ENCODE results near the gene ZNF385A. TPM values are rescaled to one million over a fixed set of nuclear protein-coding genes. Genes with fewer than 3 reads are reported as not detected.

Gene ZNF385A
- total RNA-seq, 4 donors from 2014 or later: 9.0 to 19.8 (median 13.5) TPM

DNA sequence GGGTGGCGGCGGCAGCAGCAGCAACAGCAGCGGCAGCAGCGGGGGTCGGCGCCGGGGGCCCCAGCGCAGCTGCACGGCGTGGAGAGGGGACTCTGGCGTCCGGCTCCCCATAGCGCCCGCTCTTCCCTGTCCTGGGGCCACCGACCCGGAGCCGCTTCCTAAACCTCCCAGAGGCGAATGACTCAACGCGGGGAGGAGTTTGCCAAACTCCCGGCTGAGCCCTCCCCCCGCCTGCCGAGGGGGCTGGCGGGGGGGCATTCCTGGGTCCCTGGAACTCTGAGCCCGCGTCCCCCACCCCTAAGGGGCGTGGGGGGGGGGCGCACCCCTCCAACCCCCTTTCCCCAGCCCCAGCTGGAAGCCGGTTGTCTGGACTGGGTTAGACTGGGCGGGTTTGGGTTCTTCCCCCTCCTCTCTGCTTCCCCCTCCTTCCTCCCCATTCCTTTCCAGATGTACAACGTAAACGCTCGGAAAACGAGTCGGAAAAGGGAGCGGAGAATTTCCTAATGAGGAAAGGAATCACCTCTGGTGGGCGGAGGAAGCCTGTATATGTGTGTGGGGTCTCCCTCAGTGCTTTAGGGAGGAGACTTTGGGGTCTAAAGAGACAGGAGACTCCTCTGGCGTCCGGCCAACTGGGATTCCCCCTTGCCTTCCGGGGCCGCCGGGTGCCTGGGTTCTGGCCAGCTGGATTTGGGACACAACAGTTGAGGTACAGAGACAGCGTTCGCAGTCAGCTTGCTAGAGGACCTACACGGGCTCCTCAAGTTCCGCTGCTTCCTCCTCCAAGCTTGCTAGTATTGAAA is 34.8 kb upstream of the ZNF385A start, which contains the start of gene ITGA5:
Gene ITGA5 (minus strand): TSS at position 179 of the 800 bp plus-strand sequence. CDS start 68 bp downstream, at position 111.
- peak; percentile 69 to 73 for DNase-seq (ENCODE audit: low spot score in 2 of 2)
- TF ChIP-seq POLR2A (IDR thresholded peaks at IDR 0.05) (peak; percentile 57 to 80), CTCF (IDR thresholded peaks at IDR 0.05) (no peak), EP300 (IDR thresholded peaks at IDR 0.05) (peak; percentile 31 to 81)
- H3K9me3 ChIP-seq: no peaks in the 10 kb centered on the region
- no peaks in the 10 kb centered on the region for H3K27me3 ChIP-seq
- no peaks in the 10 kb centered on the region for H3K36me3 ChIP-seq
- H3K4me3 ChIP-seq: peak within 1 kb of the TSS; percentile 70 to 89 (median 81)
- peak within 1 kb of the TSS; percentile 85 to 95 (median 91) for H3K27ac ChIP-seq
- H3K4me1 ChIP-seq: peaks cover 0 to 86% (median 30%) of the 10 kb centered on the region in 4 donors
- 1 to 3% methylated on average over 34 to 43 of the region's 46 CpGs for WGBS, 2 donors

DNA sequence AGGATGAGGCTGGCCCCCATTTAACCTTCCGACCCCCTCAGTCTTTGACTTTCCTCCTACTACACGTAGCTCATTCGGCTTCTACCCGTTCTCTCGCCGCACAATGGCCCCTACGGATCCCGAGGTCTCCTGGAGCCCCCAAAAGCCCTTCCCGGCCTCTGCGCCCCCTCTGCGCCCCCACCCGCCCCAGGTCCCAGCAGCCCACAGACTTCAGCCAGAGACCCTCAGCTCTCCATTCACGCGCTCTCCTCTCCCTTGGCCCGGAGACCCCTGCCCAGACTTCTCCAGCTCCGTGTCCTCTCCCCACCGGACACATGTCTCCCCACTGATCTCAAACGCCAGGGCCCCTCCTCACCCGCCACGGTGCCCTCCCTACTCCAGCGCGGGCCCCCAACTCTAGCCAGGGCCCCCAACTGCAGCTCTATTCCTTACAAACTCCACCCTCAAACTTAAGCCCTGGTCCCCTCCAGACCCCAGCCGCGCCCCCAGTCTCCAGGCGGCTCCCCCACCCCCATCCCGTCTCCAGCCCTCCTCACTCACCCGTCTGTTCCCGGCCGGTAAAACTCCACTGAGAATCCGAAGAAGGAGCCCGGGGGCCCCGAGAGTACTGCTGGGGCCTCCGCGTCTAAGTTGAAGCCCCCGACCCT is 34.0 kb upstream of the ZNF385A start:
- H3K27me3 ChIP-seq: no peaks in the 10 kb centered on the region
- no peak for DNase-seq (ENCODE audit: low spot score in 2 of 2)
- H3K27ac ChIP-seq: peak overlapping the region; percentile 85 to 95 (median 91)
- TF ChIP-seq EP300 (IDR thresholded peaks at IDR 0.05) (no peak), POLR2A (IDR thresholded peaks at IDR 0.05) (no peak), CTCF (IDR thresholded peaks at IDR 0.05) (no peak)
- H3K9me3 ChIP-seq: no peaks in the 10 kb centered on the region
- peak overlapping the region; percentile 70 to 89 (median 81) for H3K4me3 ChIP-seq
- 0 to 1% methylated on average over 34 to 35 of the region's 35 CpGs for WGBS, 2 donors
- no peaks in the 10 kb centered on the region for H3K36me3 ChIP-seq
- peaks cover 0 to 86% (median 38%) of the 10 kb centered on the region in 4 donors for H3K4me1 ChIP-seq

DNA sequence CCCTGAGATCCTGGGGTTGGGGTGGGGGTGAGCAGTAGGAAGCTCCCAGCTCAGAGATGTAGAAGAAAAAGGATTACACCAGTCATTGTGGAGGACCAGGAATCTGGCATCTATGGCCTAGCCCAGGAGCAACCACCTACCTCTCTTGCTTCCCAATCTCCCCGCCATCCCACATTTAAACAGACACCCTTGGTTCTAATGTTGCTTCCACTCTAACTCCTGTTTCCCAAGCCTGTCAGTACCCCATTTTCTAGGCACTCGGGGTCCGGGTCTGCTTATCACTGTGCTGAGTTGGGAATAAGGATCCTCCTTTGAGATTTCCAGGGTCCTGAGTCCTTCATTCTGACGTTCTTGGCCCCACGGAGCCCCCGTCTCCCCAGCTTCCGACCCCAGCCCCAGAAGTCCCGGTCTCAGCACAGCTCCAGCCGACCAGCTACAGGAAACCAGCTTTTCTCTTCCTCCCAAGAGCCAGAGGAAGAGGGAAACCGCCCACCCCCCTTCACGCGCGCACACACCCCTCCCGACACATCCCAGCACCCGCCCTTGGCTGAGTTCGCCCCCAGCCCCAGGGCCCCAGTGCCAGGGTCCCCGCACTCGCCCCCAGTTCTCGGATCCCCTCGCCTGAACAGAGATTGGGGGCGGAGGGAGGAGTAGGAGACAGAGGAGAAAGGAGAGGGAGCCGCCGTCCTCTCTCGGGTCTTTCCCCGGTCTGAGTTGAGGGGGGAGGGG is 33.3 kb upstream of the ZNF385A start:
- Histone ChIP-seq H3K4me3 (peak overlapping the region; percentile 70 to 89 (median 81)), H3K4me1 (peaks cover 0 to 88% (median 43%) of the 10 kb centered on the region in 4 donors), H3K27me3 (no peaks in the 10 kb centered on the region), H3K9me3 (no peaks in the 10 kb centered on the region), H3K27ac (peak overlapping the region; percentile 85 to 95 (median 91)), H3K36me3 (no peaks in the 10 kb centered on the region)
- TF ChIP-seq EP300 (IDR thresholded peaks at IDR 0.05) (no peak), CTCF (IDR thresholded peaks at IDR 0.05) (no peak), POLR2A (IDR thresholded peaks at IDR 0.05) (no peak)
- 7% methylated on average over 25 of the region's 25 CpGs for WGBS, 2 donors
- DNase-seq (ENCODE audit: low spot score in 2 of 2): no peak

- Histone ChIP-seq H3K9me3 (no peaks in the 10 kb centered on the region), H3K27me3 (no peaks in the 10 kb centered on the region), H3K36me3 (no peaks in the 10 kb centered on the region), H3K27ac (peak overlapping the region; percentile 85 to 95 (median 91)), H3K4me3 (peak overlapping the region; percentile 70 to 89 (median 81)), H3K4me1 (peaks cover 0 to 94% (median 52%) of the 10 kb centered on the region in 4 donors)
- TF ChIP-seq EP300 (IDR thresholded peaks at IDR 0.05) (no peak), CTCF (IDR thresholded peaks at IDR 0.05) (no peak)
- no peak for DNase-seq (ENCODE audit: low spot score in 2 of 2)
- WGBS, 2 donors: 57 to 59% methylated on average over 5 of the region's 5 CpGs
Measured at GRCh38 chr12:54416687-54417603, 32.4 kb upstream of the ZNF385A start.

Data from tibial nerve (tissue), 4 donors.